Calu3 (cell line): ENCODE results near the gene SYTL2. TPM values are rescaled to one million over a fixed set of nuclear protein-coding genes. Genes with fewer than 3 reads are reported as not detected.

Experiments used
- BruUV-seq: library from RNA; stranded (reverse); fragments of 400-500 nt; replicated peaks from 2 replicates; lab custom pipeline; 2021; lab: Mats Ljungman, UMichigan
- CTCF ChIA-PET: fragments of 300-600 bp; sonication (Branson Sonifier 250); formaldehyde crosslinking; loops from one replicate; lab custom pipeline; 2022; ENCODE audit warnings: antibody characterized with exemption; lab: Charles Lee
- DNase-seq: peaks from one replicate; pipeline ENCODE4 v3.0.0; 2022
- H3K27ac Mint-ChIP-seq: one replicate; pipeline ENCODE4 v1.8.0; 2022; ENCODE audit warnings: mixed read lengths; ENCODE audit not compliant: unreplicated experiment
- H3K27me3 Mint-ChIP-seq: one replicate; pipeline ENCODE4 v1.8.0; 2022; ENCODE audit warnings: mixed read lengths; ENCODE audit not compliant: unreplicated experiment
- H3K36me3 Mint-ChIP-seq: one replicate; pipeline ENCODE4 v1.8.0; 2022; ENCODE audit warnings: mild to moderate bottlenecking, moderate library complexity, mixed read lengths; ENCODE audit not compliant: insufficient read depth, unreplicated experiment
- H3K4me1 Mint-ChIP-seq: one replicate; pipeline ENCODE4 v1.8.0; 2022; ENCODE audit warnings: mild to moderate bottlenecking, low read depth, mixed read lengths; ENCODE audit not compliant: unreplicated experiment
- H3K4me3 Mint-ChIP-seq: one replicate; pipeline ENCODE4 v1.8.0; 2022; ENCODE audit warnings: mild to moderate bottlenecking, low read depth, moderate library complexity, mixed read lengths; ENCODE audit not compliant: unreplicated experiment
- H3K9me3 Mint-ChIP-seq: one replicate; pipeline ENCODE4 v1.8.0; 2022; ENCODE audit warnings: low read depth, mixed read lengths; ENCODE audit not compliant: unreplicated experiment
- intact Hi-C: fragments of 100-400 bp; cut with micrococcal nuclease; formaldehyde crosslinking; loops from one replicate; pipeline ENCODE4 v1.10.0; 2022; ENCODE audit not compliant: unreplicated experiment
- total RNA-seq: library from RNA; stranded (reverse); gene quantifications from 2 replicates; pipeline ENCODE4 v1.2.3, GENCODE V29; 2022
- TF ChIP-seq, protein P1 (sequence below): fragments of 200-600 bp; IDR thresholded peaks from one replicate; pipeline ENCODE4 v1.8.0; 2022; ENCODE audit warnings: antibody characterized with exemption; ENCODE audit not compliant: unreplicated experiment

The SYTL2 gene
- total RNA-seq, 1 experiment from 2014 or later: 10.6 TPM

DNA sequence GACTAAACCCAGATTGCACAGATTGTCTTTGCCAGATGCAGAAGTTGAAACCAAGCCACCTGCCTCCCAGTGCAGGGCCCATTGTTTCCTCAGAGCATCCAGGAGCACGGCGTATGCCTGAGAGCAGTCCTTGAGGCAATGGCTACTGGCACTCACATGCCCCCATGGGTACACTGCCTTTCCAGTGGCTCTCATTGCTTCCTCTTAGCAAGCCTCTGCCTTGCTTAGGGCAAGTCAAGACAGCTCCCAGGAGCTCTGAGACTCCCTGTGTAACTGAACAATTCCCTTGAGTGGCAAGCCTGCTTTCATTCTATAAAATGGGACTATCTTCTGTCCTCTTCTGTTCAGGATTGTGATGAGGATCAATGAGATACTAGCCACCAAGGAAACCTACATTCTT, 4.1 kb downstream of the SYTL2 start:
- no peak overlapping the region for H3K27ac Mint-ChIP-seq
- CTCF ChIA-PET: no interaction called here
- intact Hi-C loops: no loop called here
- H3K9me3 Mint-ChIP-seq: peaks cover 2% of the 10 kb centered on the region
- TF ChIP-seq, protein P1, sequence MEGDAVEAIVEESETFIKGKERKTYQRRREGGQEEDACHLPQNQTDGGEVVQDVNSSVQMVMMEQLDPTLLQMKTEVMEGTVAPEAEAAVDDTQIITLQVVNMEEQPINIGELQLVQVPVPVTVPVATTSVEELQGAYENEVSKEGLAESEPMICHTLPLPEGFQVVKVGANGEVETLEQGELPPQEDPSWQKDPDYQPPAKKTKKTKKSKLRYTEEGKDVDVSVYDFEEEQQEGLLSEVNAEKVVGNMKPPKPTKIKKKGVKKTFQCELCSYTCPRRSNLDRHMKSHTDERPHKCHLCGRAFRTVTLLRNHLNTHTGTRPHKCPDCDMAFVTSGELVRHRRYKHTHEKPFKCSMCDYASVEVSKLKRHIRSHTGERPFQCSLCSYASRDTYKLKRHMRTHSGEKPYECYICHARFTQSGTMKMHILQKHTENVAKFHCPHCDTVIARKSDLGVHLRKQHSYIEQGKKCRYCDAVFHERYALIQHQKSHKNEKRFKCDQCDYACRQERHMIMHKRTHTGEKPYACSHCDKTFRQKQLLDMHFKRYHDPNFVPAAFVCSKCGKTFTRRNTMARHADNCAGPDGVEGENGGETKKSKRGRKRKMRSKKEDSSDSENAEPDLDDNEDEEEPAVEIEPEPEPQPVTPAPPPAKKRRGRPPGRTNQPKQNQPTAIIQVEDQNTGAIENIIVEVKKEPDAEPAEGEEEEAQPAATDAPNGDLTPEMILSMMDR: no peak
- no peak overlapping the region for H3K4me3 Mint-ChIP-seq
- peaks cover 16% of the 10 kb centered on the region for H3K4me1 Mint-ChIP-seq
- BruUV-seq: no TSS peak
- peaks cover 18% of the 10 kb centered on the region for H3K36me3 Mint-ChIP-seq
- DNase-seq: no peak
- H3K27me3 Mint-ChIP-seq: no peaks in the 10 kb centered on the region

DNA sequence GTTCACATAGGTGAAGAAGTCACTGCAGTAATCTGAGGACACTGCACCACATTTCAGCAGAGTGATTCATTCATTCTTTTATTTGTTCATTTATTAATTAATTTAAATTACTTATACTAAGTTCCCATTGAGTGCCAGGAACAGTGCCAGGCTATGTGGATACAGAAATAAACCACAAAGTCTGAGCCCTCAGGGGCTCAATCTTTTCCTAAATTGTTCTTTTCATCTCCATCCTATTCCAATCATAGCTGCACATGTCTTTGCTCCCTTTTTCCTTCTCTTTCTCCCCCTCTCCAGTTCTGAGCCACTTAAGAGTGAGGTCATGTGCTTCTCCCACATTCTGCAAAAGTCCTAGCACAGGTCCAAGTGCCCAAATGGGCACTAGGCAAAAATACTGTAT, 4.9 kb downstream of the SYTL2 start:
- CTCF ChIA-PET: no interaction called here

DNA sequence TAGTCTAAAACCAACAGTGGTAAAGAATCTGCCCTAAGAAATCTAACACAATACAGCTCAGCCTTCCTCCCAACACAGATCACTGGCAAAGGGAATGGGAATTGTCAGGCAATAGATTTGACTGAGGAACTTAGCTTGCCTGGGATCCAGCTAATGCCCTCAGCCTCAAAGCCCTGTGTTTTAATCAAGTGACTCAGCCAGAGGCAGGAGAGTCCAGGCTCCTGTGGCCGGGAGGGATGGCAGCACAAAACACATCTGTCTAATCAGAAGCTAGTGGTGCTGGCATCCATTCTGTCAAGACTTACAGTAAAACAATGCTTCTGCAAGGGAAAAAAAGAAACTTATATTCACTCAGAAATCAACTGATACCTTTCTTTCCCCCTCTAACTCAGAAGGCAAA, 5.6 kb downstream of the SYTL2 start:
- no peak overlapping the region for H3K27ac Mint-ChIP-seq
- DNase-seq: no peak
- H3K9me3 Mint-ChIP-seq: peaks cover 4% of the 10 kb centered on the region
- peaks cover 16% of the 10 kb centered on the region for H3K4me1 Mint-ChIP-seq
- no TSS peak for BruUV-seq
- H3K36me3 Mint-ChIP-seq: peaks cover 7% of the 10 kb centered on the region
- H3K4me3 Mint-ChIP-seq: no peak overlapping the region
- TF ChIP-seq, protein P1: no peak
- no peaks in the 10 kb centered on the region for H3K27me3 Mint-ChIP-seq
- CTCF ChIA-PET: no interaction called here
- intact Hi-C loops: no loop called here

More for the DNA sequence above, 4.9 kb downstream of the SYTL2 start:
- TF ChIP-seq, protein P1: no peak
- Mint-ChIP-seq H3K27ac (no peak overlapping the region), H3K27me3 (no peaks in the 10 kb centered on the region), H3K4me3 (no peak overlapping the region), H3K9me3 (peaks cover 4% of the 10 kb centered on the region), H3K36me3 (peaks cover 13% of the 10 kb centered on the region), H3K4me1 (peaks cover 16% of the 10 kb centered on the region)
- no peak for DNase-seq
- intact Hi-C loops: no loop called here
- no TSS peak for BruUV-seq

DNA sequence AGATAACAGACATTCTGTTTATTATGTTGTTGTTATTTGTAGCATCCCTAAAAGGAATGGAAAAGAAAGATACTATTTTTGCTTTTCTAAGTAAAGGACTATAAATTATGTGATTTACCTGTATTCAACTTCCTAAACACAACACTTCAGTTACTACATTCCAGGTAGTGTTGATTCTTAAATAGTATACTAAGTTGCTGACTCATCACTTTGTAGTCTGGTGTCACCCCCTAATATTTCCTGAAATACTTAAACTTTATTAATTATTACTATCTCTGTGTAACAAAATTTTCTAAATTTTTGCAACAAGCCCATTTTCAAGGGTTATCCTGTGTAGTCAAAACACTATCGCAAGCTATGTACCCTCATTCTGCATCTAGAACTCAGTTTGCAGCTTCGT, 7.0 kb downstream of the SYTL2 start:
- no TSS peak for BruUV-seq
- Mint-ChIP-seq H3K4me3 (no peak overlapping the region), H3K27me3 (no peaks in the 10 kb centered on the region), H3K4me1 (peaks cover 8% of the 10 kb centered on the region), H3K36me3 (no peaks in the 10 kb centered on the region), H3K9me3 (peaks cover 4% of the 10 kb centered on the region), H3K27ac (no peak overlapping the region)
- intact Hi-C loops: no loop called here
- no peak for DNase-seq
- CTCF ChIA-PET: no interaction called here
- TF ChIP-seq, protein P1: no peak

DNA sequence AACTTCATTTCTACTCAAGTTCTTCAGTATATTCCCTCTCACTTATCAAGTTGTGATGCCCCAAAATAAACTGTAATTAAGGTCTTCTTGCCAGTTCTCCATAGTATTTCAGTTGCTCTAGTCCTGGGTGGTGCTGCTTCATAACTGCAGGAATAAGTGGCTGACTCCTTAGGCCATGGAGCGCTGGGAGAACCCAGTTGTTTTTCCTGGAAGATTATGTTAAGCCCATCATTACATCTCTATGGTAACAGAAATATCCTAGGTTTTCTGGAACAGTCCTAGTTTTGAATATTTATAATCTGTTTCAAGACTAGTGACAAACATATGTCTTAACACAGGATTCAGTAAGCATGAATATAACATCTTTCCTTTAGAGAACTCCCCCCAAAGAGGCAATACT, 7.6 kb downstream of the SYTL2 start:
- no peaks in the 10 kb centered on the region for H3K36me3 Mint-ChIP-seq
- peaks cover 8% of the 10 kb centered on the region for H3K4me1 Mint-ChIP-seq
- BruUV-seq: no TSS peak
- H3K27ac Mint-ChIP-seq: no peak overlapping the region
- no peak overlapping the region for H3K4me3 Mint-ChIP-seq
- CTCF ChIA-PET: no interaction called here
- H3K27me3 Mint-ChIP-seq: no peaks in the 10 kb centered on the region
- intact Hi-C loops: no loop called here
- TF ChIP-seq, protein P1: no peak
- DNase-seq: no peak
- peaks cover 4% of the 10 kb centered on the region for H3K9me3 Mint-ChIP-seq
